Activated gamma-delta T cell (primary cell): Measurements from ENCODE around the gene SIAH3.

Experiments
- DNase-seq: peaks from one replicate; lab custom pipeline; 2025; lab: John Stamatoyannopoulos, UW

Gene SIAH3

GRCh38 chr13:45742985-45743384 lies 108.6 kb downstream of the SIAH3 start:
- DNase-seq = no peak

- DNase-seq = no peak
Measured at GRCh38 chr13:45737571-45738017, 114.0 kb downstream of the SIAH3 start.

DNA sequence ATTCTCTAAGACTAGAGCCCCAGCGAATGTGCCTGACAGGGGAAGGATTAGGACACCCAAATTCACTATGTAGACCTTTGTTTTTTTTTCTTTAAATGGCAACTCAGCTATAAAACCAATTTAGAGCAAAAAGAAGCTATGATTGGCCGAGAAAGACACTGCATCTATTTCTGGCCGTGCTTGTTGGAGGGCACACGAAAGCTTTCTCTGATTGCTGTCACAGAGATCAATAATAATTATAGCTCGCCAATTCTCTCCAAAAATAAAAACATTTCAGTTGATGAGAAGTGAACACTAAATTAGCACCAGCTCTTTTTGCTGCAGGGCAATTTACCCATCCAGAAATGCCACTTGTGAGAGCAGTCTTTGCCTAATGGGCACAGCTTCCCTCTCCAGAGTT lies 118.2 kb downstream of the SIAH3 start:
- no peak for DNase-seq

- no peak for DNase-seq
Measured at GRCh38 chr13:45732916-45733315, 118.6 kb downstream of the SIAH3 start.

- no peak for DNase-seq
Measured at GRCh38 chr13:45731455-45731854, 120.1 kb downstream of the SIAH3 start.

- DNase-seq = no peak
Measured at GRCh38 chr13:45728759-45729158, 122.8 kb downstream of the SIAH3 start.
